Hepatocyte (in vitro differentiated cells): ENCODE results near the gene ZNF474. TPM values are rescaled to one million over a fixed set of nuclear protein-coding genes. Genes with fewer than 3 reads are reported as not detected.

Experiments used
- DNase-seq: peaks from one replicate; pipeline ENCODE4 v3.0.0-alpha.2; 2016; ENCODE audit warnings: low spot score
- H2AFZ ChIP-seq: fragments of 200-600 bp; sonication (generic); 2 replicates; pipeline ENCODE4 v1.6.0; 2016; ENCODE audit warnings: antibody characterized with exemption, mild to moderate bottlenecking
- H3K27ac ChIP-seq: fragments of 200-600 bp; sonication (generic); 2 replicates; pipeline ENCODE4 v1.5.1; 2016; ENCODE audit warnings: mild to moderate bottlenecking
- H3K27me3 ChIP-seq: fragments of 200-600 bp; sonication (generic); 2 replicates; pipeline ENCODE4 v1.6.1; 2016
- H3K36me3 ChIP-seq: fragments of 200-600 bp; sonication (generic); replicated peaks from 2 replicates; pipeline ENCODE4 v1.5.1; 2016; ENCODE audit warnings: low read depth; ENCODE audit not compliant: insufficient read depth
- H3K4me1 ChIP-seq: fragments of 200-600 bp; sonication (generic); 2 replicates; pipeline ENCODE4 v1.5.1; 2016; ENCODE audit warnings: mild to moderate bottlenecking, moderate library complexity; ENCODE audit not compliant: insufficient read depth
- H3K4me2 ChIP-seq: fragments of 200-600 bp; sonication (generic); 2 replicates; pipeline ENCODE4 v1.6.0; 2016
- H3K4me3 ChIP-seq: fragments of 200-600 bp; sonication (generic); 2 replicates; pipeline ENCODE4 v1.5.1; 2016; ENCODE audit warnings: mild to moderate bottlenecking
- H3K79me2 ChIP-seq: fragments of 200-600 bp; sonication (generic); 2 replicates; pipeline ENCODE4 v1.6.0; 2017; ENCODE audit warnings: mild to moderate bottlenecking
- H3K9me2 ChIP-seq: fragments of 200-600 bp; sonication (generic); replicated peaks from 2 replicates; pipeline ENCODE4 v1.6.0; 2017; ENCODE audit warnings: mild to moderate bottlenecking; ENCODE audit not compliant: insufficient read depth
- H3K9me3 ChIP-seq: fragments of 200-600 bp; sonication (generic); 2 replicates; pipeline ENCODE4 v1.5.1; 2016; ENCODE audit warnings: low read depth, mild to moderate bottlenecking
- H4K20me1 ChIP-seq: fragments of 200-600 bp; sonication (generic); 2 replicates; pipeline ENCODE4 v1.6.0; 2016; ENCODE audit warnings: mild to moderate bottlenecking; ENCODE audit not compliant: insufficient read depth, poor library complexity, severe bottlenecking
- CTCF ChIP-seq: fragments of 200-600 bp; sonication (generic); IDR thresholded peaks from 2 replicates; pipeline ENCODE4 v1.5.1; 2016; ENCODE audit warnings: antibody characterized with exemption, mild to moderate bottlenecking; ENCODE audit not compliant: poor library complexity
- EZH2 ChIP-seq: fragments of 200-600 bp; sonication (generic); IDR thresholded peaks from 2 replicates; pipeline ENCODE4 v1.6.1; 2016; ENCODE audit warnings: antibody characterized with exemption, mild to moderate bottlenecking, borderline replicate concordance
- EZH2phosphoT487 ChIP-seq: fragments of 200-600 bp; sonication (generic); IDR thresholded peaks from one replicate; pipeline ENCODE4 v1.6.1; 2018; ENCODE audit warnings: antibody characterized with exemption, mild to moderate bottlenecking, low read depth, moderate library complexity; ENCODE audit not compliant: unreplicated experiment, severe bottlenecking
- WGBS: methylation state at CpG from one replicate; pipeline ENCODE4 v1.1.6; 2016; ENCODE audit warnings: low lambda C conversion rate; ENCODE audit errors: missing lambda C conversion rate; 5-methylcytosine and 5-hydroxymethylcytosine counted together
- polyA plus RNA-seq: library from polyadenylated mRNA; unstranded; fragments of >200 nt; fragmentation: Nextera tagmentation; extraction: Ambion mirVana; gene quantifications from 2 replicates; pipeline ENCODE4 v1.2.1, GENCODE V29; 2016
- total RNA-seq: library from RNA; depleted of rRNA; stranded (reverse); fragments of >200 nt; gene quantifications from 2 replicates; pipeline ENCODE4 v1.2.3, GENCODE V29; 2014

ZNF474 gene
- total and polyA plus RNA-seq, 2 experiments from 2014 or later, result 0.43 to 2.8 TPM

GRCh38 chr5:122172207-122172606, 42.9 kb downstream of the ZNF474 start:
- H3K27me3 ChIP-seq, result no peaks in the 10 kb centered on the region
- no peaks in the 10 kb centered on the region for H3K9me2 ChIP-seq
- no peaks in the 10 kb centered on the region for H3K79me2 ChIP-seq
- 91% methylated on average over 1 of the region's 1 CpG for WGBS
- TF ChIP-seq EZH2 (no peak), CTCF (no peak)
- H3K36me3 ChIP-seq, result no peaks in the 10 kb centered on the region
- H2AFZ ChIP-seq, result no peak overlapping the region
- no peaks in the 10 kb centered on the region for H4K20me1 ChIP-seq
- no peak overlapping the region for H3K4me2 ChIP-seq
- no peaks in the 10 kb centered on the region for H3K9me3 ChIP-seq
- no peak overlapping the region for H3K4me3 ChIP-seq
- no peaks in the 10 kb centered on the region for H3K4me1 ChIP-seq
- no peak overlapping the region for H3K27ac ChIP-seq
- no peak for DNase-seq

- WGBS, result 78% methylated on average over 5 of the region's 5 CpGs
- Histone ChIP-seq H3K27ac (no peak overlapping the region), H3K36me3 (no peaks in the 10 kb centered on the region), H3K79me2 (no peaks in the 10 kb centered on the region), H2AFZ (no peak overlapping the region), H3K4me2 (no peak overlapping the region), H3K4me1 (no peaks in the 10 kb centered on the region), H3K27me3 (no peaks in the 10 kb centered on the region), H3K4me3 (no peak overlapping the region), H3K9me3 (no peaks in the 10 kb centered on the region), H3K9me2 (no peaks in the 10 kb centered on the region), H4K20me1 (no peaks in the 10 kb centered on the region)
- no peak for TF ChIP-seq EZH2
- TF ChIP-seq CTCF, result no peak
- no peak for DNase-seq
These were observed 44.4 kb downstream of the ZNF474 start for GRCh38 chr5:122173474-122174415.

GRCh38 chr5:122175091-122175490, 45.7 kb downstream of the ZNF474 start:
- no peak for DNase-seq
- no peak for TF ChIP-seq EZH2
- no peak for TF ChIP-seq EZH2phosphoT487
- no peak for TF ChIP-seq CTCF
- Histone ChIP-seq H3K9me2 (no peaks in the 10 kb centered on the region), H3K4me1 (no peaks in the 10 kb centered on the region), H3K36me3 (no peaks in the 10 kb centered on the region), H3K4me3 (no peak overlapping the region), H3K4me2 (no peak overlapping the region), H3K9me3 (no peaks in the 10 kb centered on the region), H3K27me3 (no peaks in the 10 kb centered on the region), H2AFZ (no peak overlapping the region), H3K27ac (no peak overlapping the region), H3K79me2 (no peaks in the 10 kb centered on the region), H4K20me1 (no peaks in the 10 kb centered on the region)
- 88% methylated on average over 1 of the region's 1 CpG for WGBS
